C4-2B (cell line): ENCODE data around the gene EVI5.
"Not testable (repeated sequence)": the region's sequence is repeated elsewhere in the genome, so short reads cannot be mapped to it uniquely, and the experiment has no call there.

ENCODE experiments used
- H3K27ac ChIP-seq: fragments of 450-650 bp; 2 replicates; pipeline ENCODE4 v1.5.1; 2017
- ZFX ChIP-seq: fragments of 450-650 bp; IDR thresholded peaks from 2 replicates; pipeline ENCODE4 v1.6.1; 2017
- TF ChIP-seq, protein P1 (sequence below): fragments of 450-650 bp; conservative IDR thresholded peaks from 2 replicates; pipeline ENCODE4 v1.5.1; 2017; ENCODE audit warnings: mild to moderate bottlenecking

EVI5 gene

DNA sequence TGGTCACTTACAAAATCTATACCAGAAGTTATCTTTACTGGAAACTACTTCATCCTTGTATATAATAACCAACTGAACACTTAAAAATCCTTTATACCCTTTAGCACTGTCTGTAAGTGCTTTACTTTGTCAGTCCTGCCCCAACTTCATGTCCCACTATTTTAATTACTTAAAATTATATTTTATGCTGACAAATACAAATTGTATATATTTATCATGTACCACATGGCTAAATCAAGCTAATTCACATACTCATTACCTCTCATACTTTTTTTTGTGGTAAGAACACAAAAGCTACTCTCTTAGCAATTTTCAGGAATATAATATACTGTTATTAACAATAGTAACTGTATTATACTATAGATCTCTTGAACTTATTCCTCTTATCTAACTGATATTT, 63.0 kb downstream of the EVI5 start:
- no peak overlapping the region for H3K27ac ChIP-seq
- no peak for TF ChIP-seq ZFX
- TF ChIP-seq, protein P1, sequence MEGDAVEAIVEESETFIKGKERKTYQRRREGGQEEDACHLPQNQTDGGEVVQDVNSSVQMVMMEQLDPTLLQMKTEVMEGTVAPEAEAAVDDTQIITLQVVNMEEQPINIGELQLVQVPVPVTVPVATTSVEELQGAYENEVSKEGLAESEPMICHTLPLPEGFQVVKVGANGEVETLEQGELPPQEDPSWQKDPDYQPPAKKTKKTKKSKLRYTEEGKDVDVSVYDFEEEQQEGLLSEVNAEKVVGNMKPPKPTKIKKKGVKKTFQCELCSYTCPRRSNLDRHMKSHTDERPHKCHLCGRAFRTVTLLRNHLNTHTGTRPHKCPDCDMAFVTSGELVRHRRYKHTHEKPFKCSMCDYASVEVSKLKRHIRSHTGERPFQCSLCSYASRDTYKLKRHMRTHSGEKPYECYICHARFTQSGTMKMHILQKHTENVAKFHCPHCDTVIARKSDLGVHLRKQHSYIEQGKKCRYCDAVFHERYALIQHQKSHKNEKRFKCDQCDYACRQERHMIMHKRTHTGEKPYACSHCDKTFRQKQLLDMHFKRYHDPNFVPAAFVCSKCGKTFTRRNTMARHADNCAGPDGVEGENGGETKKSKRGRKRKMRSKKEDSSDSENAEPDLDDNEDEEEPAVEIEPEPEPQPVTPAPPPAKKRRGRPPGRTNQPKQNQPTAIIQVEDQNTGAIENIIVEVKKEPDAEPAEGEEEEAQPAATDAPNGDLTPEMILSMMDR, result no peak

DNA sequence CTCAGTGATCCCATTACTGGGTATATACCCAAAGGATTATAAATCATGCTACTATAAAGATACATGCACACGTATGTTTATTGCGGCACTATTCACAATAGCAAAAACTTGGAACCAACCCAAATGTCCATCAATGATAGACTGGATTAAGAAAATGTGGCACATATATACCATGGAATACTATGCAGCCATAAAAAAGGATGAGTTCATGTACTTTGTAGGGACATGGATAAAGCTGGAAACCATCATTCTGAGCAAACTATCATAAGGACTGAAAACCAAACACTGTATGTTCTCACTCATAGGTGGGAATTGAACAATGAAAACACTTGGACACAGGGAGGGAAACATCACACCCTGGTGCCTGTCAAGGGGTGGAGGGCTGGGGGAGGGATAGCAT, 63.8 kb downstream of the EVI5 start:
- H3K27ac ChIP-seq, result not testable (repeated sequence)

DNA sequence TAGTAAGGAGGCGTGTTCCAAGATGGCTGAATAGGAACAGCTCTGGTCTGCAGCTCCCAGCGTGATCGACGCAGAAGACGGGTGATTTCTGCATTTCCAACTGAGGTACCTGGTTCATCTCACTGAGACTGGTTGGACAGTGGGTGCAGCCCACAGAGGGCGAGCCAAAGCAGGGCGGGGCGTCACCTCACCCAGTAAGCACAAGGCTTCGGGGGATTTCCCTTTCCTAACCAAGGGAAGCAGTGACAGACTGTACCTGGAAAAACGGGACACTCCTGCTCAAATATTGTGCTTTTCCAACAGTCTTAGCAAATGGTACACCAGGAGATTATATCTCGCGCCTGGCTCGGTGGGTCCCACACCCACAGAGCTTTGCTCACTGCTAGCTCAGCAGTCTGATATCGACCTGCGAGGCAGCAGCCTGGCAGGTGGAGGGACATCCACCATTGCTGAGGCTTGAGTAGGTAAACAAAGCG, 69.4 kb downstream of the EVI5 start:
- H3K27ac ChIP-seq, result not testable (repeated sequence)

DNA sequence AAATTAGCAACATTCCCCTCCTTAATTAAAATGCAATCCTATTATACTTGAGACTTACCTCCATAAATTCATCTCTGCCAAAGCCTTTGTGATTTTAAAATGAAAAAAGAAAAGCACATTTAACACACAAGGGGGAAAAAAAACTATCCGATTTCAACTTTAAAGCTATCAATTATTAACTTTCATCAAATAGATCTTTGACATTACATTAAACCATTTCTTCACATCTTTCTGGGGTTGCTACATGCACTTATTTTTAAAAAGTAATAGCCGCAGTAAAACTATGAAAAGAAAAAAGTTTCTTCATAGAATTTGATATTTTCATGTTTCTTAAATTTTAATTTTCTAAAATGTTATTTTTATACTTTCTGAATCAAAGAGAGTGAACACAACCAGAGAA, 71.0 kb downstream of the EVI5 start:
- no peak overlapping the region for H3K27ac ChIP-seq
- no peak for TF ChIP-seq ZFX
- TF ChIP-seq, protein P1, result no peak

DNA sequence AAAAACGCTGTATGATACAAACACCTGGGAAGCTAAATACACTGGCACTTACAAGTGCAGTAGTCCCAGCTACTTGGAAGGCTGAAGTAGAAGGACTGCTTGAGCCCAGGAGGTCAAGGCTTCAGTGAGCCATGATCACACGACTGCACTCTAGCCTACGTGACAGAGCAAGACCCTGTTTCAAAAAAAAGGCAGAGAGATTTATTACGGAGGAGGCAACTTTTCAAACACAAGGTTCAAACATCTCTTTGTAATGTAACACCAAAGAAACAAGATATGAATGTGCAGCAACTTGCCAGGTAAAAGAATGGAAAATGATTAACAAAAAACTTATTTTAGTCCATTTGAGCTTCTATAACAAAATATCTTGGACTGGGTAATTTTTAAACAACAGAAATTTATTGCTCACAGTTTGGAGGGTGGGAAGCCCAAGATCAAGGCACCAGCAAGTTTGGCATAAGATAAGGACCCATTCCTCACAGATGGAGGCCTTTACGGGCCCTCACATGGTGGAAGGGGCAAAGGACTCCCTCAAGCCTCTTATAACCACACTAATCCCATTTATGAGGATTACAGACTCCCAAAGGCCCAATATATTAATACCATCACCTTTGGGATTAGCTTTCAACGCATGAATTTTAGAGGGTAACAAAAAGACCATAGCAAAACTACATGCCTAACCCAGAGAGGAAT, 73.3 kb downstream of the EVI5 start:
- H3K27ac ChIP-seq, result no peak overlapping the region
- TF ChIP-seq, protein P1, result no peak
- no peak for TF ChIP-seq ZFX

DNA sequence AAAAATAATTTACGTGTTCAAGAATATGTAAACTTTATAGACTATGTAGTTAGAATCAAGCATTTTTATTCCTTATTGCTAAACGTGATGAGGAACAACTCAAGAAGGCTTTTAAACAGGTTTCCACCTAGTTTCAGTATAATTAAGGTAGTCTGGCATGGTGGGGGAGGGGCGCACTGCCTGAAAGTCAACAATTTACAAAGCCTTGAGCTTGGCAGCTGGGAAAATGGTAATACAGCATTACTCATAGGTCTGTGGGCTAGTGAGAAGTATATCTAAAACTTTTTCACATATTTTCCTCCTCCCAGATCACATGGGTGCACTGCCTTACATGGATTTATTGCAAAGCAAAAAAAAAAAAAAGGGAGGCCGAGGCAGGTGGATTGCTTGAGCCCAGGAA, 75.2 kb downstream of the EVI5 start:
- no peak overlapping the region for H3K27ac ChIP-seq
- no peak for TF ChIP-seq ZFX
- TF ChIP-seq, protein P1, result no peak

DNA sequence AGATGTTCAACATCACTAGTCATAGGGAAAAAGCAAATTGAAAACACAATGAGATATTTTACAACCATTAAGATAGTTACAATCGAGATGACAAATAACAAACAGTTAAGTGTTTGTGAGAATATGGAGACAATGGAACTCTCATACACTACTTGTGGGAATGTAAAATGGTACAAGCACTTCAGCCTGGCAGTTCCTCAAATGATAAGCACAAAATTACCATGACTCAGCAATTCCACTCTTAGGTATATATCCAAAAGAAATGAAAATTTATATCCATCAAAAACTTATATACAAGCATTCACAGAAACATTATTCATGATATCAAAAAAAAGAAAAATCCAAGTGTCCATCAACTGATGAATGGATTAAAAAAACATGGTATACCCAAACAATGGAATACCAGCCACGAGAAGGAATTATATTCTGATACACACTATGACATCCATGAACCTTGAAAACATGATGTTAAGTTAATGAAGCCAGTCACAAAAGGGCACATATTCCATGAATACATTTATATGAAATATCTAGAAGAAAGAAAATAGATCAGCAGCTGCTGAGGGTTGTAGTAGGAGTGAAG, 76.4 kb downstream of the EVI5 start:
- no peak for TF ChIP-seq ZFX
- TF ChIP-seq, protein P1, result no peak
- H3K27ac ChIP-seq, result no peak overlapping the region

DNA sequence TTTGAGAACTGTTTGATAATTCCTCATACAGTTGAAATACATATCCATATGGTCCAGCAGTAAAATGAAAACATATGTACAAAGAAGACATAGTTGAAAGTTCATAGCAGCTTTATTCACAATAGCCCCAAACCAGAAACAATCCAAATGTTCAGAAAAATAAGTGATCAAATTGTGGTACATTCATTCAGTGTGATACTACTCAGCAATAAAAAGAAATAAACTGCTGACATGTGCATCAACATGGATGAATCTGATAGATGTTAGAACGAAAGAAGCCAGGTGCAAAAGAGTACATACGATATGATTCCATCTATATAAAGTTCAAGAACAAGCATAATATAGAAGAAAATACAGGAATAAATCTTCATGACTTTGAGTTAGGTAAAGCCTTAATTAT, 77.2 kb downstream of the EVI5 start:
- H3K27ac ChIP-seq, result no peak overlapping the region
- TF ChIP-seq ZFX, result no peak
- TF ChIP-seq, protein P1, result no peak
